NCI-H128 (cell line): Measurements from ENCODE around the gene MCEE.
"Not testable (repeated sequence)": the region's sequence is repeated elsewhere in the genome, so short reads cannot be mapped to it uniquely, and the experiment has no call there.

Experiments used
- DNase-seq: peaks from one replicate; lab custom pipeline; 2025; ENCODE audit not compliant: unreplicated experiment; lab: John Stamatoyannopoulos, UW

The MCEE gene

DNA sequence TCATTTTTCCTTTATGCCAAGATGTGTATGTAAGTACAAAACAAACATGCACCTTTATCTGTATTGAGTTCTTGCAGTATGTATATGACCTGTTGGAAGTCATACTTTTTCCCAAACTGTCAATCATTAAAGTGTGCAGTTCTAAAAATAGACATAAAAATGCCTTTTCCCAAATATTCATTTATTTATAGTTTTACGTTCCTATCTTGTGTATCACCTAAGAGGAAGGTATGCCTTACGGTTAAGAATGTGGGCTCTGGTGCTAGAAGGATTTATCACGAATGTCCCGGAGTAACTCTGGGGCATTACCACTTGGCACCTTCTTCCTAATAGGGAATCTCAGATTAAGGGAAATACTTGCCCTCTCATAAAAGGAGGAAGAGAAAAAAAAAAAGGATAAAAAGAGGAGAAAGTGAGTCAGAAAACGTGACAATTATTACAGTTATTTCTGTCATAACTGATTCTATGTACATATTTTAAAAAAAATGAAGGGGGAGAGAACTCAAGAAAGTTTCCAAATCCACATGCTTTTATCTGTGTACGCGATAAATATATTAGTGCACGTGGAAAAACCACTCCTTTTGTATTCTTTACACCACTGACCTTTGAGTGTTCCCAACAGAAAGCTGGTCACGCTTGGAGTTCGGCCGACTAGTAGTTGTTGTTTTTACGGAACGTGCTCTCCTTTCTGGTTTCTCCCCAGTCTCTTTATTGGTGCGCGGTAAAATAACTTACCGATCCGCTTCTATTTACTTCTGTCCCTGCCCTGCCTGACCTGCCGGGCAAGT lies 721 bp downstream of the MCEE start:
- DNase-seq: no peak

GRCh38 chr2:71126957-71127356 lies 3.1 kb downstream of the MCEE start:
- DNase-seq: no peak

- no peak for DNase-seq
Observed at GRCh38 chr2:71125506-71126294, 4.3 kb downstream of the MCEE start.

DNA sequence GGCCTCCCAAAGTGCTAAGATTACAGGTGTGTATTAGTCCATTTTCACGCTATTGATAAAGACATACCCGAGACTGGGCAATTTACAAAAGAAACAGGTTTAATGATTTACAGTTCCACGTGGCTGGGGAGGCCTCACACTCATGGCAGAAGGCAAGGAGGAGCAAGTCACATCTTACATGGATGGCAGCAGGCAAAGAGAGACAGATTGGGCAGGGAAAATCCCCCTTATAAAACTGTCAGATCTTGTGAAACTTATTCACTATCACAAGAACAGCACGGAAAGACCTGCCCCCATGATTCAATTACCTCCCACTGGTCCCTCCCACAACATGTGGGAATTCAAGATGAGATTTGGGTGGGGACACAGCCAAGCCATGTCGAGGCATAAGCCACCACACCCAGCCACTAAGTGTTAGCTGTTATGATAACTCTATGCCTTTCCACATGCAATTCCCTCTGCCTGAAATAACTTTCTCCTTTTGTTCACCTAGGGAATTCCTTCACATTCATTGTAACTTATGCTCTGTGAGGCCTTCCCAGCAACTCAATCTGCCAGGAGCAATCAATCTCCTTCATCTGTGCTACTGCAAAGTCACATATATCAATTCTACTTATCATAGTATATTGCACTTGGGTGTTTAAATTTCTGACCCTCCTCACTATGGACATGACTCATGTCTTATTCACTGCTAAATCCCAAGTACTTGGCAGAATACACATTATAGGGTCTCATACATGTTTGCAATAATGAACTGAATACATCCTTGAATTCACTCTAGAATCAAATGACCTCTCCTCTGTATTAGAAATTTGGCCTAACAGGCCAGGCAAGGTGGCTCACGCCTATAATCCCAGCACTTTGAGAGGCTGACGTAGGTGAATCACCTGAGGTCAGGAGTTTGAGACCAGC lies 7.4 kb downstream of the MCEE start:
- DNase-seq: no peak

DNA sequence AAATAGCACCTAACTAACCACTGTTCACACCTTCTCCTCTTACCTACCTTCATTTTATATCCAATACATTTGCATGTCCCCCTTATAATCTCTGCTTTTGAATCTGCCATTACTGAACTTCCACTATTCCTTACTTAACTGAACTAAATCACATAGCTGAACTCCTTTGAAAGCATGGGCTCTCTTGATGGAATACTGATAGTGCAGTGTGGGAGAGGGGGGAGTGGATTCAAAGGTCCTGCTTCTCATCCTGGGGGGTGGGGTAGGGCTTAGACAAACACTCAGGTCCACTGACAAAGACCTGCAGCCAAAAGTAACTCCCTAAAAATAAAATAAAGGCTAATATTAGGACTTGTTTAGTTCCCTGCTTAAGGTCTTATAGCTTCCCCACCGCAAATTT lies 8.6 kb downstream of the MCEE start:
- no peak for DNase-seq

- DNase-seq: no peak
Observed at GRCh38 chr2:71120195-71120594, 9.8 kb downstream of the MCEE start.

- no peak for DNase-seq
Observed at GRCh38 chr2:71117063-71117462, 13.0 kb downstream of the MCEE start.

- no peak for DNase-seq
Observed at GRCh38 chr2:71113843-71114242, 16.2 kb downstream of the MCEE start.

DNA sequence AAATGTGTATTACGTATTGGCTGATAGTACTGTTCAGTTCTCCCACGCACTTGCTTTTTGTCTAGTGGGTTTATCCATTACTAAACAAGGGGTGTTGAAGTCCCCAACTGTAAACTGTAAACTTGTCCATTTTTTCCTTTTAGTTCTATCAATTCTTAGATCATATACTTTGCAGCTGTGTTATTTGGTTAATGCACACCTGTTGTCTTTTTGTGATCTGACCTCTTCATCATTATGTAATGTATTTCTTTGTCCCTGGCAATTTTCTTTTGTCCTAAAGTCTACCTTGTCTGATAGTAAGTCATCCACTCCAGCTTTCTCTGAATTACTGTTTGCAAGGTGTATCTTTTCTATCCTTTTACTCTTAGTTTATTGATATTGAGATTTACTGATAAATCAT lies 21.9 kb downstream of the MCEE start:
- no peak for DNase-seq

DNA sequence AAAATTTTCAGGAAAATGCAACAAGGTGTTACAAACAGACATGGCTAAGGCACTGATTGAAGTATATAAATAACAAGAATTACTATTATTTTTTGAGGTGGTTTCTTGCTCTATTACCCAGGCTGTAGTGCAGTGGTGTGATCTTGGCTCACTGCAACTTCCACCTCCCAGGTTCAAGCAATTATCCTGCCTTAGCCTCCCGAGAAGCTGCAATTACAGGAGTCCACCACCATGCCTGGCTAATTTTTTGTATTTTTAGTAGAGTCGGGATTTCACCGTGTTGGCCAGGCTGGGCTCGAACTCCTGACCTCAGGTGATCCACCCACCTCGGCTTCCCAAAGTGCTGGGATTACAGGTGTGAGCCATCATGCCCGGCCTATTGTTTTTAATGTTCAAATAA lies 23.6 kb downstream of the MCEE start:
- not testable (repeated sequence) for DNase-seq

- DNase-seq: no peak
Observed at GRCh38 chr2:71103809-71104208, 26.2 kb downstream of the MCEE start.

DNA sequence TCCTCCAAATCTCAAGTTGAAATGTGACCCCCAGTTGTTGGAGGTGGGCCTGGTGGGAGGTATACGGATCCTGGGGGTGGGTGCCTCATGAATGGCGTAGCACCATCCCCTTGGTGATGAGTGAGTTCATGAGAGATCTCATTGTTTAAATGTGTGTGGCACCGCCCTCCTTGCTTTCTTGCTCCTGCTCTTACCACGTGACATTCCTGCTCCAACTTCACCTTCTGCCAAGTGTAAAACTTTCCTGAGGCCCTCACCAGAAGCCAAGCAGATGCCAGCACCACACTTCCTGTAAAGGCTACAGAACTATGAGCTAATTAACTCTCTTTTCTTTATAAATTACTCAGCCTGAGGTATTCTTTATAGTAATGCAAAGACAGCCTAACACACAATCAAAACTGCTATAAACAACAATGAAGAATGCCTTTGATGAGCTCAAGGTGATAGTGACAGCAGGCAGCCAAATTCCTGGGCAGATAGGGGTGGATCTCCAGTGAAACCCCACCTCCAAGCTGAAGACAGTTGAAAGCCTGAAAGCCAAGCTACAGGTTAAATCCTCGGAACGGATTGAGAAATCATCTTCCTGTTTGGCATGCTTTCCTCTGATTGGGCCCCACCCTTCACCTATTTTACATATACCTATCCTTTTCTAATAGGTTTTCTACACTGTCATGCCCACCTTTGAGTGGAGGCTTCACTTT lies 26.9 kb downstream of the MCEE start:
- DNase-seq: no peak

DNA sequence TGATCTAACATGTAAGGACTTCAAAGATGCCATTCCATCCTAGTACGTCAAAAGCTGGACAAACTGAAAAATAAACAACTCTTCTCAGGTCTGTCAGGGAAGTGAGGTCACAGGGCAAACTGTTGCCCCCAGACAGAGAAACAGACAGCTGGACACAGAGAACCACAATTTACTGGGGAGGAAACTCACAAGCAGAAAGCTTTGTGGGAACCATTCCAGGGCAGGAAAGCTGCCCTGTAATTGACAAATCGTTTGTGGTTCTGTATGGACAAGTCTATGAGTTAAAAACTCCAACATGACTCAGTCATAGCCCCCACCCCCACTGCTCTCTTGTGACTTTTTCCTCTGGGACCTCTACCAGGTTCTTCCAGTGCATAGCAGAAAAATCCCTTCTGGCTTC lies 28.4 kb downstream of the MCEE start:
- no peak for DNase-seq

GRCh38 chr2:71100195-71100964 lies 29.6 kb downstream of the MCEE start:
- DNase-seq: no peak

DNA sequence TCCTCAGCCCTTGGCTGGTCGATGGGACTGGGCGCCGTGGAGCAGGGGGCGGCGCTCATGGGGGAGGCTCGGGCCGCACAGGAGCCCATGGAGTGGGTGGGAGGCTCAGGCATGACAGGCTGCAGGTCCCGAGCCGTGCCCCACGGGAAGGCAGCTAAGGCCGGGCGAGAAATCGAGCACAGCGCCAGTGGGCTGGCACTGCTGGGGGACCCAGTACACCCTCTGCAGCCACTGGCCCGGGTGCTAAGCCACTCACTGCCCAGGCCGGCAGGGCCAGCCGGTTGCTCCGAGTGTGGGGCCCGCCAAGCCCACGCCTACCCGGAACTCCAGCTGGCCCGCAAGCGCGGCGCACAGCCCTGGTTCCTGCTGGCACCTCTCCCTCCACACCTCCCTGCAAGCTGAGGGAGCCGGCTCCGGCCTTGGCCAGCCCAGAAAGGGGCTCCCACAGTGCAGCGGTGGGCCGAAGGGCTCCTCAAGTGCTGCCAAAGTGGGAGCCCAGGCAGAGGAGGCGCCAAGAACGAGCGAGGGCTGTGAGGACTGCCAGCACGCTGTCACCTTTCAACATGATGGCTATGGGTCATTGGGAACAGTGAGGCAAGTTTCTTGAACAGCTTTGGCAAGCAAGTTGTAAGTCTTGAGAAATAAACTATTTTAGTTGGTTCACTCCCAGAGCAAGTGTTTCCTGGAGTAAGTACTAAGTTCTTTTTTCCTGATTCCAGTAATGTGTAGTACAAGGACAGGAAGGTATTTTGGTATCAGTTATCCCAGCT lies 37.4 kb downstream of the MCEE start:
- not testable (repeated sequence) for DNase-seq

GRCh38 chr2:71091808-71092207 lies 38.2 kb downstream of the MCEE start:
- DNase-seq: not testable (repeated sequence)

GRCh38 chr2:71089475-71089874 lies 40.6 kb downstream of the MCEE start:
- not testable (repeated sequence) for DNase-seq

GRCh38 chr2:71085325-71086003 lies 44.6 kb downstream of the MCEE start:
- not testable (repeated sequence) for DNase-seq
